Stimulated activated CD4-positive, alpha-beta T cell treated with anti-CD3 and anti-CD28 coated beads, Interleukin-2, amount 100 ng/mL, for 4 hours (primary cell): ENCODE measurements around the gene ATPAF1.
A peak's percentile ranks its signal among the peaks of the same experiment; 100 is the strongest.

Experiments used
- DNase-seq: peaks from one replicate; pipeline ENCODE4 v3.0.0-alpha.2; 2020; ENCODE audit warnings: low read depth

The ATPAF1 gene

GRCh38 chr1:46615735-46616134, 52.4 kb downstream of the ATPAF1 start:
- no peak for DNase-seq

GRCh38 chr1:46615088-46615487, 53.1 kb downstream of the ATPAF1 start:
- no peak for DNase-seq

GRCh38 chr1:46614604-46614984, 53.6 kb downstream of the ATPAF1 start:
- no peak for DNase-seq

- DNase-seq, result no peak
These were observed 54.2 kb downstream of the ATPAF1 start for GRCh38 chr1:46613661-46614603.

GRCh38 chr1:46612937-46613660, 55.1 kb downstream of the ATPAF1 start:
- no peak for DNase-seq

GRCh38 chr1:46611691-46612221, 56.4 kb downstream of the ATPAF1 start:
- no peak for DNase-seq

GRCh38 chr1:46607345-46608130, 60.6 kb downstream of the ATPAF1 start:
- no peak for DNase-seq

GRCh38 chr1:46606255-46606965, 61.8 kb downstream of the ATPAF1 start:
- DNase-seq, result no peak

GRCh38 chr1:46605232-46605631, 62.9 kb downstream of the ATPAF1 start:
- DNase-seq, result no peak

- DNase-seq, result peak; percentile 98
These were observed 64.2 kb downstream of the ATPAF1 start, which contains the start of gene MKNK1 for GRCh38 chr1:46603858-46604549. Gene MKNK1 (minus strand): TSS chr1:46604268. CDS start chr1:46583327, 20,941 bp downstream.

GRCh38 chr1:46603481-46603857, 64.7 kb downstream of the ATPAF1 start:
- no peak for DNase-seq

- DNase-seq, result no peak
These were observed 66.7 kb downstream of the ATPAF1 start for GRCh38 chr1:46601257-46602007.

GRCh38 chr1:46599059-46599970, 68.8 kb downstream of the ATPAF1 start:
- no peak for DNase-seq

- no peak for DNase-seq
These were observed 71.3 kb downstream of the ATPAF1 start for GRCh38 chr1:46596846-46597245.

- DNase-seq, result no peak
These were observed 72.1 kb downstream of the ATPAF1 start for GRCh38 chr1:46596036-46596435.

GRCh38 chr1:46595127-46595526, 73.0 kb downstream of the ATPAF1 start:
- DNase-seq, result no peak

- DNase-seq, result no peak
These were observed 74.1 kb downstream of the ATPAF1 start for GRCh38 chr1:46594063-46594462.

- DNase-seq, result no peak
These were observed 75.3 kb downstream of the ATPAF1 start for GRCh38 chr1:46592823-46593222.

GRCh38 chr1:46589529-46589928, 78.6 kb downstream of the ATPAF1 start:
- DNase-seq, result no peak
